Cardiac fibroblast (primary cell): ENCODE measurements around the gene RPRD1B.

Experiments
- DNase-seq, 2 donors: peaks; one replicate each; pipeline versions ENCODE4 v3.0.0 to v3.0.0-alpha.2; 2010; ENCODE audit warnings: low read depth in 2 of 2
- H3K4me3 ChIP-seq, 2 donors: replicated peaks in 1 of 2; 1 replicate in 1 of 2; 2 replicates in 1 of 2; pipeline ENCODE4 v1.5.1; 2011; ENCODE audit warnings: low read depth in 2 of 2, low read length in 2 of 2, mild to moderate bottlenecking in 2 of 2, moderate library complexity in 1 of 2
- TF ChIP-seq, protein P1 (sequence below): IDR thresholded peaks from one replicate; pipeline ENCODE4 v1.5.1; 2011; ENCODE audit warnings: low read depth, mild to moderate bottlenecking, low read length, inconsistent platforms

Gene RPRD1B

DNA sequence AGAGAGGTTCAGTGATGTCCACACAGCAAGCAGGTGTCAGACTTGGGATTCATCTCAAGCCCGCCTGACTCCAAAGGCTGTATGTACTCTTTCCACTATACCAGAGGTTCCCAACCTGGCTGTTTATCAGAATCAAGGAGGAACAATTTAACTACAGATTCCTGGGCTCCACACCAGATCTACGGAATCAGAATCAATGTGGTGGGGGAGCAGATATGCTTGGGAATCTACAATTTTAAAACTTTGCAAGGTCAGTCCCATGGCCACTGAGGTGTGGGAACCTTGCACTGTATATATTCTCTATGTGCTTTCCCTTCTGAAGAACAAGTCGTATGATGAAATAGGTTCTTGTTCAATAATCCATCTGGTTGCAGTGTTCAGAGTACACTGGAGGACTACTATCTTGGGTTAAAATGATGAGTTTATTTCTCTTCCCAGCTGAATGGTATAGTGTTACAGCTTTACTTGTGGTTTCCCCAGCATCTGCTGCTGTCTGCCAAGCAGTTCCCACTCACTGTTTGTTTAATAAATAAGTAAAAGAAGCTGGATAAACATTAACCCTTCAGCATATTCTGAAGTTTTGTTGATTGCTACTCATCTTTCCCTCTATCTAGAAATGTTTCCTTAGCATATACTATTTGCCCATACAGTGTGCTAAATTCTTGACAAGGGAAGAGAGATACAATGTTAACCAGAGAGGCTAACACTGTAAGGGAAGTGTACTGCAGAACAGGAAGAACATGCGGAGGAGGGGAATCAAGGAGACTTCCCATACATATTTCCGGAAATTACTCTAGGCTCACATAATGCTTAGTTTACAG lies 10.2 kb upstream of the RPRD1B start:
- TF ChIP-seq, protein P1, sequence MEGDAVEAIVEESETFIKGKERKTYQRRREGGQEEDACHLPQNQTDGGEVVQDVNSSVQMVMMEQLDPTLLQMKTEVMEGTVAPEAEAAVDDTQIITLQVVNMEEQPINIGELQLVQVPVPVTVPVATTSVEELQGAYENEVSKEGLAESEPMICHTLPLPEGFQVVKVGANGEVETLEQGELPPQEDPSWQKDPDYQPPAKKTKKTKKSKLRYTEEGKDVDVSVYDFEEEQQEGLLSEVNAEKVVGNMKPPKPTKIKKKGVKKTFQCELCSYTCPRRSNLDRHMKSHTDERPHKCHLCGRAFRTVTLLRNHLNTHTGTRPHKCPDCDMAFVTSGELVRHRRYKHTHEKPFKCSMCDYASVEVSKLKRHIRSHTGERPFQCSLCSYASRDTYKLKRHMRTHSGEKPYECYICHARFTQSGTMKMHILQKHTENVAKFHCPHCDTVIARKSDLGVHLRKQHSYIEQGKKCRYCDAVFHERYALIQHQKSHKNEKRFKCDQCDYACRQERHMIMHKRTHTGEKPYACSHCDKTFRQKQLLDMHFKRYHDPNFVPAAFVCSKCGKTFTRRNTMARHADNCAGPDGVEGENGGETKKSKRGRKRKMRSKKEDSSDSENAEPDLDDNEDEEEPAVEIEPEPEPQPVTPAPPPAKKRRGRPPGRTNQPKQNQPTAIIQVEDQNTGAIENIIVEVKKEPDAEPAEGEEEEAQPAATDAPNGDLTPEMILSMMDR = no peak
- peak; percentile 63 to 76 for DNase-seq
- no peak overlapping the region for H3K4me3 ChIP-seq

DNA sequence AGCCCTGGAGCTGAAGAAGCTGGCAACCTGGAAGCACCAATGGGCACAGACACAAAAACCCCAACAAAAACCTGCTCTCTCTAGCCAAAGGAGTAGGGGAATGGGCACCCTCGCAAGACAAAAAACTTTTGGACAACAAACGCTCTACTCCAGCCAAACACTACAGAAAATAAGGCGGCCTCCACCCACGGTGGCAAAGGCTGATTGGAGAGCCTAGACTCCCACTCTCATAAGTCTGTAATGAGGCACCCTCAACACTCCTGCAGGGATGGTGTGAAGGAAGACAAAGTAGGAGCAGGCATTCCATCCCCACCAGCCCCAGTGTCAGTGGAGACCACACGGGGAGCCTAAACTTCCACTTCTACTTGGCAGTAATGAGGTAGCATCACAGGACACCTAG lies 9.1 kb upstream of the RPRD1B start:
- DNase-seq = no peak
- TF ChIP-seq, protein P1 = no peak
- H3K4me3 ChIP-seq = no peak overlapping the region

DNA sequence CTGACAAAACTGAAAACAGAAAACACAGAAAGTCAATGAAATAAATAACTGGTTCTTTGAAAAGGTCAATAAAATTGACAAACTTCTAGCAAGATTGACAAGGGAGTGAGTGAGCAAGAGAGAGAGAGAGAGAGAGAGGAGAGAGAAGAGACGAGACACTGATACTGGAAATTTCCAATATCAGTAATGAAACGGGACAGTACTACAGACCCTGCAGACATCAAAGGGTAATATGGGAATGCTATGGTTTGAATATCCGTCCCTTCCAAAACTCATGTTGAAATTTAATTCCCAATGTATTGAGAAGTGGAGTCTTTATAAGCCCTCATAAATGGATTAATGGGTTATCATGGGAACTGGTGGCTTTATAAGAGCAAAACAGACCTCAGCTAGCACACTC lies 4.1 kb upstream of the RPRD1B start:
- DNase-seq = no peak
- no peak overlapping the region for H3K4me3 ChIP-seq
- TF ChIP-seq, protein P1 = no peak

- H3K4me3 ChIP-seq = no peak overlapping the region
Observed at GRCh38 chr20:38031957-38032356, 1.6 kb upstream of the RPRD1B start.

DNA sequence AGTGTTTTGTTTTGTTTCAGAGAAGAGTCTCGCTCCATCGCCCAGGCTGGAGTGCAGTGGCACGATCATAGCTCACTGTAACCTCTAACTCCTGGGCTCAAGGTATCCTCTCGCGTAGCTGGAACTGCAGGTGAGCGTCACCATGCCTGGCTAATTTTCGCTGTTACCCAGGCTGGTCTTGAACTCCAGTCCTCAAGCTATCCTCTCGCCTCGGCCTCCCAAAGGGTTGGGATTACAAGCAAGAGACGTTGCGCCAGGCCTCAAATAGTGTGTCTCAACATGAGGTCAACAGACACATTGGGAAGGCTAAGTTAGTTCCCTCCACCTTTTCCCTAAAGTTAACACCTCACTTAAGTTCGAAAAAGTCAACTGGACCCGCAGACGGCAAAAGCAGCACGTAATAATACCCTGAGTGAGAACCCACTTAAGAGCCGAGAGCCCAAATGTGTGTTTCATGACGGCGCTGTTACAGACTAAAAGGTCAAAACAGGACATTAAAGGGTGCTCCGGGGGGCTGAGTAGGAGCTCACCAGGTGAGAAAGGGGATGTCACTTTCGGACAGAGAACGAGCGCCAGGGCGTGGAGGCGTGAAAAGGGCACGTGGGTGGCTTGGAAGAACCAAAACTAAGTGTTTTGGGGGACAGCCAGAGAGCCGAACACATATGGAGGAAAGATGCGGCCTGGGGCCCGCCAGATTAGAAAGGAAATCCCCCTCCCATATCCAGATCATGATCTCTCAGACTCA lies 789 bp upstream of the RPRD1B start:
- TF ChIP-seq, protein P1 = no peak
- peak overlapping the region; percentile 92 to 93 for H3K4me3 ChIP-seq
- DNase-seq = peak; percentile 2 to 18

More at GRCh38 chr20:38031957-38032356, 1.6 kb upstream of the RPRD1B start:
- DNase-seq = no peak
- TF ChIP-seq, protein P1 = no peak

DNA sequence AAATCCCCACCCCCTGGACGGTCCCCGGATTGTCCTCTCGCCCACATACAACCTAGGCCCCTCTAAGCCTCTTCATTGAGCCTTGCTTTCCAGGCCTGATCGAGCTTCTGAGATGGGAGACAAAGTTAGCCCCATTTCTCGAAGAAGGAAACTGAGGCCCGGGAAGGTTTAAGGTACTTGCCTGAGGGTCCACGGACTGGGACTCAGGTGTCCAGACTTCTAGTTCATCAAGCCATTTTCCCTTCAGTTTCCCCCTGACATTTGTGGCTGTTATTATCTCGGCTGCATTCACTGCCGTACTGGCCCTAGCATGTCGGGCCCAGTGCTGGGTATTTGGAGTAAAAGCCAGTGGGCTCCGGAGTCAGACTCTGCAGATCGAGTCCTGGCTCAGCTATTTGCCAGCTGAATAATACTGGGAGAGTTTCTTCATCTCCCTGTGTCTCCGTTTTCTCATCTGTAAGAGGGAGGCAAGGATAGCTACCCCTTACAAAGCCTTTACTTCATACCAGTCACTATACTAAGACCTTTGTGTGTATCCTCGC lies 633 bp downstream of the RPRD1B start:
- TF ChIP-seq, protein P1 = no peak
- peak overlapping the region; percentile 92 to 93 for H3K4me3 ChIP-seq
- no peak for DNase-seq
